B cell (primary cell): ENCODE results near the gene RENBP. TPM values are rescaled to one million over a fixed set of nuclear protein-coding genes. Genes with fewer than 3 reads are reported as not detected.

Experiments used
- ATAC-seq: fragments of 200-7000 bp; cut with Tn5 transposase; one replicate; pipeline ENCODE4 v1.10.0; 2021; ENCODE audit warnings: low read depth, mild to moderate bottlenecking, moderate number of reproducible peaks, moderate library complexity
- CTCF ChIA-PET: fragments of 350-600 bp; sonication (Branson Sonifier 250); formaldehyde crosslinking; loops from one replicate; lab custom pipeline; 2021; ENCODE audit warnings: antibody characterized with exemption, inconsistent platforms; lab: Charles Lee
- POLR2A ChIA-PET: fragments of 350-600 bp; sonication (Branson Sonifier 250); formaldehyde crosslinking; loops from one replicate; lab custom pipeline; 2021; ENCODE audit warnings: antibody characterized with exemption; lab: Charles Lee
- DNase-seq: peaks from one replicate; pipeline ENCODE4 v3.0.0; 2013
- H2AFZ ChIP-seq: 2 replicates; pipeline ENCODE4 v1.6.1; 2012; ENCODE audit warnings: mild to moderate bottlenecking, low read depth, low read length; ENCODE audit not compliant: insufficient read depth, poor library complexity, severe bottlenecking
- H3K27ac ChIP-seq, 2 donors: 1 replicate in 1 of 2; 2 replicates in 1 of 2; pipeline ENCODE4 v1.5.1; 2012 to 2013; ENCODE audit warnings: low read length in 2 of 2, mild to moderate bottlenecking in 2 of 2, moderate library complexity in 1 of 2
- H3K27me3 ChIP-seq, 4 experiments: fragments of 200-600 bp in 1 of 4; sonication (generic) in 1 of 4; replicated peaks in 1 of 4; 1 replicate in 2 of 4; 2 replicates in 2 of 4; pipeline versions ENCODE4 v1.6.1 to v1.7.0; 2013 to 2016; ENCODE audit warnings: low read length in 3 of 4, mild to moderate bottlenecking in 2 of 4, mixed read lengths in 1 of 4, moderate library complexity in 1 of 4; ENCODE audit not compliant: insufficient read depth in 4 of 4, control insufficient read depth in 3 of 4; ENCODE audit errors: control extremely low read depth in 1 of 4
- H3K36me3 ChIP-seq, 2 experiments: replicated peaks in 1 of 2; 1 replicate in 1 of 2; 2 replicates in 1 of 2; pipeline versions ENCODE4 v1.6.1 to v1.7.1; 2013; ENCODE audit warnings: low read length in 1 of 2; ENCODE audit not compliant: insufficient read depth in 2 of 2, control insufficient read depth in 1 of 2; ENCODE audit errors: control extremely low read depth in 1 of 2, extremely low read depth in 1 of 2
- H3K4me1 ChIP-seq, 2 donors: fragments of 200-600 bp in 1 of 2; sonication (generic) in 1 of 2; 1 replicate in 1 of 2; 2 replicates in 1 of 2; pipeline versions ENCODE4 v1.5.1 to v1.6.1; 2013 to 2017; ENCODE audit warnings: low read length in 2 of 2; ENCODE audit not compliant: control insufficient read depth in 2 of 2, insufficient read depth in 2 of 2
- H3K4me2 ChIP-seq: replicated peaks from 2 replicates; pipeline ENCODE3; 2012; ENCODE audit warnings: mild to moderate bottlenecking, low read depth, low read length; ENCODE audit not compliant: poor library complexity, severe bottlenecking
- H3K4me3 ChIP-seq, 5 experiments: fragments of 200-600 bp in 1 of 5; sonication (generic) in 1 of 5; 1 replicate in 3 of 5; 2 replicates in 2 of 5; pipeline versions ENCODE4 v1.5.1 to v1.7.0; 2011 to 2016; ENCODE audit warnings: low read length in 4 of 5, mild to moderate bottlenecking in 4 of 5, low read depth in 2 of 5, control low read depth in 1 of 5, moderate library complexity in 1 of 5; ENCODE audit not compliant: insufficient read depth in 1 of 5; ENCODE audit errors: control extremely low read depth in 1 of 5, extremely low read depth in 1 of 5
- H3K79me2 ChIP-seq: fragments of 200-600 bp; sonication (generic); one replicate; pipeline ENCODE4 v1.6.0; 2016; ENCODE audit warnings: low read length; ENCODE audit not compliant: control insufficient read depth, insufficient read depth
- H3K9ac ChIP-seq: fragments of 200-600 bp; sonication (generic); 2 replicates; pipeline ENCODE4 v1.6.1; 2017; ENCODE audit warnings: mild to moderate bottlenecking, low read length, moderate library complexity
- H3K9me3 ChIP-seq, 3 donors: one replicate each; pipeline versions ENCODE4 v1.6.1 to v1.7.1; 2013; ENCODE audit warnings: low read length in 2 of 3; ENCODE audit not compliant: control insufficient read depth in 2 of 3, insufficient read depth in 1 of 3; ENCODE audit errors: control extremely low read depth in 1 of 3
- H4K20me1 ChIP-seq: 2 replicates; pipeline ENCODE4 v1.6.0; 2012; ENCODE audit warnings: mild to moderate bottlenecking, low read length; ENCODE audit not compliant: insufficient read depth, control insufficient read depth, poor library complexity, severe bottlenecking
- H3K27ac Mint-ChIP-seq: one replicate; pipeline ENCODE4 v1.8.0; 2021; ENCODE audit warnings: mixed read lengths
- H3K27me3 Mint-ChIP-seq: one replicate; pipeline ENCODE4 v1.8.0; 2021; ENCODE audit warnings: mixed read lengths
- H3K4me1 Mint-ChIP-seq: one replicate; pipeline ENCODE4 v1.8.0; 2021; ENCODE audit warnings: mixed read lengths
- H3K4me3 Mint-ChIP-seq: one replicate; pipeline ENCODE4 v1.8.0; 2021; ENCODE audit warnings: mixed read lengths
- H3K9me3 Mint-ChIP-seq: one replicate; pipeline ENCODE4 v1.8.0; 2022; ENCODE audit warnings: mixed read lengths; ENCODE audit not compliant: insufficient read depth
- EZH2 ChIP-seq: IDR thresholded peaks from 2 replicates; pipeline ENCODE4 v1.6.1; 2012; ENCODE audit warnings: borderline replicate concordance, low read depth, mild to moderate bottlenecking, moderate library complexity, low read length; ENCODE audit not compliant: insufficient read depth, poor library complexity, severe bottlenecking
- WGBS: methylation state at CpG from one replicate; pipeline ENCODE4 v1.1.5; 2013; ENCODE audit warnings: missing lambda C conversion rate; ENCODE audit not compliant: insufficient coverage; 5-methylcytosine and 5-hydroxymethylcytosine counted together
- intact Hi-C: fragments of 100-400 bp; cut with micrococcal nuclease; formaldehyde crosslinking; loops from one replicate; pipeline ENCODE4 v1.10.0; 2022
- polyA plus RNA-seq: library from polyadenylated mRNA; depleted of rRNA; stranded (reverse); fragments of >200 nt; gene quantifications from 2 replicates; pipeline ENCODE4 v1.2.3, GENCODE V29; 2012
- total RNA-seq, 2 donors: library from RNA; stranded (reverse); fragments of 120-200 nt in 1 of 2; gene quantifications; 1 replicate in 1 of 2; 2 replicates in 1 of 2; pipeline versions ENCODE4 v1.2.3 to v1.2.4, GENCODE V29; 2013 to 2022
- TF ChIP-seq, protein P1 (sequence below): fragments of 200-600 bp; IDR thresholded peaks from one replicate; pipeline ENCODE4 v1.8.0; 2022; ENCODE audit warnings: antibody characterized with exemption, mild to moderate bottlenecking

The RENBP gene
- total and polyA plus RNA-seq, 2 donors (not counting 1 experiment from before 2014, with no cell fraction given): 30.6 to 39.2 TPM

DNA sequence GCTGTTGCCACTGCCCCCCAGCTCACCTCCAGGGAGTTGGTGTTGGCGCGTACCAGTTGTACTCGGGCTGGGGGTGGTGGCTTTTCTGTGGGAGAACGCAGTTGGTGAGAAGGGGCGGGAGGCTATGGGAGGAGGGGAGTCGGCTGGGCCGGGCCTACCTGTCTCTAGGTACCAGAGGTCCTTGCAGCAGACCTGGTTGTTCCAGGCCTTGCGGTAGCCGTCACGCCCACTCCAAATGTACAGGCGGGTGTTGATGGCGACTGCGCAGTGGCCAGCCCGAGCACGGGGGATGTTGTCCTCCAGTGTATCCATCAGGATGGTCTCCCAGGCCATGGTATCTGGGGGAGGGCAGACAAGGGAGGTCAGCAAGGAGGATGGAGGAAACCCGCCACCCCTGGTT, 15.6 kb upstream of the RENBP start:
- H3K36me3 ChIP-seq: peaks cover 0 to 67% of the 10 kb centered on the region in 2 experiments
- ATAC-seq (no peak), DNase-seq (no peak)
- 100% methylated on average over 6 of the region's 16 CpGs for WGBS
- Mint-ChIP-seq H3K9me3 (no peaks in the 10 kb centered on the region), H3K4me3 (no peak overlapping the region), H3K27ac (no peak overlapping the region), H3K4me1 (no peaks in the 10 kb centered on the region), H3K27me3 (no peaks in the 10 kb centered on the region)
- no peak for TF ChIP-seq EZH2
- TF ChIP-seq, protein P1, sequence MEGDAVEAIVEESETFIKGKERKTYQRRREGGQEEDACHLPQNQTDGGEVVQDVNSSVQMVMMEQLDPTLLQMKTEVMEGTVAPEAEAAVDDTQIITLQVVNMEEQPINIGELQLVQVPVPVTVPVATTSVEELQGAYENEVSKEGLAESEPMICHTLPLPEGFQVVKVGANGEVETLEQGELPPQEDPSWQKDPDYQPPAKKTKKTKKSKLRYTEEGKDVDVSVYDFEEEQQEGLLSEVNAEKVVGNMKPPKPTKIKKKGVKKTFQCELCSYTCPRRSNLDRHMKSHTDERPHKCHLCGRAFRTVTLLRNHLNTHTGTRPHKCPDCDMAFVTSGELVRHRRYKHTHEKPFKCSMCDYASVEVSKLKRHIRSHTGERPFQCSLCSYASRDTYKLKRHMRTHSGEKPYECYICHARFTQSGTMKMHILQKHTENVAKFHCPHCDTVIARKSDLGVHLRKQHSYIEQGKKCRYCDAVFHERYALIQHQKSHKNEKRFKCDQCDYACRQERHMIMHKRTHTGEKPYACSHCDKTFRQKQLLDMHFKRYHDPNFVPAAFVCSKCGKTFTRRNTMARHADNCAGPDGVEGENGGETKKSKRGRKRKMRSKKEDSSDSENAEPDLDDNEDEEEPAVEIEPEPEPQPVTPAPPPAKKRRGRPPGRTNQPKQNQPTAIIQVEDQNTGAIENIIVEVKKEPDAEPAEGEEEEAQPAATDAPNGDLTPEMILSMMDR: no peak
- H3K27me3 ChIP-seq: no peaks in the 10 kb centered on the region
- intact Hi-C loops: loop anchor here (10.0 kb wide), 1 partner anchor 1015 kb away; no protein-coding TSS in a partner anchor
- H3K4me3 ChIP-seq: no peak overlapping the region
- peaks cover 33% of the 10 kb centered on the region for H4K20me1 ChIP-seq
- no peaks in the 10 kb centered on the region for H3K9me3 ChIP-seq
- H3K79me2 ChIP-seq: peaks cover 49% of the 10 kb centered on the region
- H3K4me1 ChIP-seq: peaks cover 0 to 5% of the 10 kb centered on the region in 2 donors
- no peak overlapping the region for H3K27ac ChIP-seq
- no peak overlapping the region for H2AFZ ChIP-seq
- ChIA-PET POLR2A (no interaction called here), CTCF (interaction anchor here (1.0 kb wide), 1 partner anchor 254 kb away, joined by 3 read pairs; no protein-coding TSS in a partner anchor)
- no peak overlapping the region for H3K4me2 ChIP-seq
- no peak overlapping the region for H3K9ac ChIP-seq

DNA sequence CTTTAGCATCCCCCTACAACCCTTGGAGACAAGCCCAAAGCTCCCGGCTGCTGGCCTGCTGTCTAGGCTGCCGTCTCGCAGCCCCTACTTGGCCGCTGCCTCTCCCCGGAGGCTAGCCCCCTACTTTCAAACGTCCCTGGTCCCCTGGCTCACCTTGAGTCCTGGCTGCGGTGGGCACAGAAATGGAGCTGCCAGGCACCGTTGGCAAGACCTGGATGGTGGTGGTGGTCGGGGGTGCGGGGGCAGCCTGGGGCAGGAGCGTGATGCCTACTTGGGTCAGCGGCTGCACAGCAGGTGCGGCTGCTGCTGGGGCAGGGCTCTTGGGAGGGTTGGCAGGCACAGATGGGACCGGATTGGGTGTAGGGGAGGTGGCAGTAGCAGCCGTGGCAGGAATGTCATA, 15.2 kb upstream of the RENBP start:
- Histone ChIP-seq H3K9ac (no peak overlapping the region), H2AFZ (no peak overlapping the region), H3K4me3 (no peak overlapping the region), H3K4me1 (peaks cover 0 to under 1% of the 10 kb centered on the region in 2 donors), H3K79me2 (peaks cover 44% of the 10 kb centered on the region), H3K27ac (no peak overlapping the region), H3K36me3 (peaks cover 0 to 69% of the 10 kb centered on the region in 2 experiments), H3K9me3 (no peaks in the 10 kb centered on the region), H3K4me2 (no peak overlapping the region), H4K20me1 (peaks cover 29% of the 10 kb centered on the region), H3K27me3 (no peaks in the 10 kb centered on the region)
- no peak overlapping the region for H3K4me3 Mint-ChIP-seq
- H3K9me3 Mint-ChIP-seq: no peaks in the 10 kb centered on the region
- H3K4me1 Mint-ChIP-seq: no peaks in the 10 kb centered on the region
- H3K27ac Mint-ChIP-seq: no peak overlapping the region
- POLR2A ChIA-PET: no interaction called here
- no peaks in the 10 kb centered on the region for H3K27me3 Mint-ChIP-seq
- ATAC-seq (no peak), DNase-seq (no peak)
- 95% methylated on average over 7 of the region's 15 CpGs for WGBS
- CTCF ChIA-PET: interaction anchor here (1.0 kb wide), 1 partner anchor 253 kb away, joined by 3 read pairs; no protein-coding TSS in a partner anchor
- TF ChIP-seq, protein P1: no peak
- TF ChIP-seq EZH2: no peak
- intact Hi-C loops: loop anchor here (10.0 kb wide), 1 partner anchor 1015 kb away; no protein-coding TSS in a partner anchor
